ENCODE results near the gene TFPI. TPM values are rescaled to one million over a fixed set of nuclear protein-coding genes. Genes with fewer than 3 reads are reported as not detected.
A peak's percentile ranks its signal among the peaks of the same experiment; 100 is the strongest.
"Not testable (repeated sequence)": the region's sequence is repeated elsewhere in the genome, so short reads cannot be mapped to it uniquely, and the experiment has no call there.

Gene TFPI
- total and polyA plus RNA-seq, 2 experiments from 2014 or later: 6.6 to 8.8 TPM

- H3K9me3 ChIP-seq (ENCODE audit: low read depth): no peaks in the 10 kb centered on the region
- H3K27ac ChIP-seq: no peak overlapping the region
- no peak for DNase-seq (ENCODE audit: low read depth in 1 of 2, low spot score in 1 of 2)
- no peaks in the 10 kb centered on the region for H3K27me3 ChIP-seq
- no peak overlapping the region for H3K4me3 ChIP-seq
- TF ChIP-seq CTCF (IDR thresholded peaks at IDR 0.05; ENCODE audit: low read depth, low read length): no peak
- H3K36me3 ChIP-seq: no peaks in the 10 kb centered on the region
- H3K4me1 ChIP-seq (ENCODE audit: low read depth): no peaks in the 10 kb centered on the region
These were observed 21.5 kb upstream of the TFPI start for GRCh38 chr2:187575751-187576067.

GRCh38 chr2:187574969-187575750 is 20.9 kb upstream of the TFPI start:
- TF ChIP-seq CTCF (IDR thresholded peaks at IDR 0.05; ENCODE audit: low read depth, low read length): no peak
- Histone ChIP-seq H3K9me3 (ENCODE audit: low read depth) (no peaks in the 10 kb centered on the region), H3K4me1 (ENCODE audit: low read depth) (no peaks in the 10 kb centered on the region), H3K4me3 (no peak overlapping the region), H3K27me3 (no peaks in the 10 kb centered on the region), H3K36me3 (no peaks in the 10 kb centered on the region), H3K27ac (no peak overlapping the region)
- DNase-seq (ENCODE audit: low read depth in 1 of 2, low spot score in 1 of 2): peak in 1 of 2 donors; percentile 71

DNA sequence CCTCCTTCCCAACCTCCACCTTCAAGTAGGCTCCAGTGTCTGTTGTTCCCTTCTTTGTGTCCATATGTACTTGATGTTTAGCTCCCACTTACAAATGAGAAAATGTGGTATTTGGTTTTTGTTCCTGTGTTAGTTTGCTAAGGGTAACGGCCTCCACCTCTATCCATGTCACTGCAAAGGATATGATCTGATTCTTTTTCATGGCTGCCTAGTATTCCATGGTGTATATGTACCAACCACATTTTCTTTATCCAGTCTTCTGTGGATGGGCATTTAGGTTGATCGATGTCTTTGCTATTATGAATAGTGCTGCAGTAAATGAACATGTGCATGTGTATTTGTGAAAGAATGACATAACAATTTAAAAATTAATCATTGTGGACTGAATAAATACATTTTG is 19.5 kb upstream of the TFPI start:
- Histone ChIP-seq H3K4me1 (ENCODE audit: low read depth) (no peaks in the 10 kb centered on the region), H3K27me3 (no peaks in the 10 kb centered on the region), H3K4me3 (no peak overlapping the region), H3K9me3 (ENCODE audit: low read depth) (no peaks in the 10 kb centered on the region), H3K36me3 (no peaks in the 10 kb centered on the region), H3K27ac (no peak overlapping the region)
- TF ChIP-seq CTCF (IDR thresholded peaks at IDR 0.05; ENCODE audit: low read depth, low read length): no peak
- no peak for DNase-seq (ENCODE audit: low read depth in 1 of 2, low spot score in 1 of 2)

DNA sequence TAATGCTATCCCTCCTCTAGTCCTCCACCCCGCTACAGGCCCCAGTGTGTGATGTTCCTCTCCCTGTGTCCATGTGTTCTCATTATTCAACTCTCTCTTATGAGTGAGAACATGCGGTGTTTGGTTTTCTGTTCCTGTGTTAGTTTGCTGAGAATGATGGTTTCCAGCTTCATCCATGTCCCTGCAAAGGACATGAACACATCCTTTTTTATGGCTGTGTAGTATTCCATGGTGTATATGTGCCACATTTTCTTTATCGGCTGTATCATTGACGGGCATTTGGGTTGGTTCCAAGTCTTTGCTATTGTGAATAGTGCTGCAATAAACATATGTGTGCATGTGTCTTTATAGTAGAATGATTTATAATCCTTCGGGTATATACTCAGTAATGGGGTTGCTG is 17.8 kb upstream of the TFPI start:
- H3K27me3 ChIP-seq, H3K27ac ChIP-seq: not testable (repeated sequence)

GRCh38 chr2:187569571-187569970 is 15.3 kb upstream of the TFPI start:
- no peak for TF ChIP-seq CTCF (IDR thresholded peaks at IDR 0.05; ENCODE audit: low read depth, low read length)
- no peaks in the 10 kb centered on the region for H3K27me3 ChIP-seq
- DNase-seq (ENCODE audit: low read depth in 1 of 2, low spot score in 1 of 2): no peak

More for the DNA sequence above, 17.8 kb upstream of the TFPI start:
- H3K9me3 ChIP-seq (ENCODE audit: low read depth); H3K4me1 ChIP-seq (ENCODE audit: low read depth); H3K4me3 ChIP-seq; H3K36me3 ChIP-seq; DNase-seq (ENCODE audit: low read depth in 1 of 2, low spot score in 1 of 2): not testable (repeated sequence)

GRCh38 chr2:187569042-187569441 is 14.8 kb upstream of the TFPI start:
- no peak overlapping the region for H3K4me3 ChIP-seq
- TF ChIP-seq CTCF (IDR thresholded peaks at IDR 0.05; ENCODE audit: low read depth, low read length): no peak
- H3K27me3 ChIP-seq: no peaks in the 10 kb centered on the region
- DNase-seq (ENCODE audit: low read depth in 1 of 2, low spot score in 1 of 2): no peak
- H3K27ac ChIP-seq: no peak overlapping the region
- H3K9me3 ChIP-seq (ENCODE audit: low read depth): no peaks in the 10 kb centered on the region
- no peaks in the 10 kb centered on the region for H3K36me3 ChIP-seq
- H3K4me1 ChIP-seq (ENCODE audit: low read depth): no peaks in the 10 kb centered on the region

More at GRCh38 chr2:187569571-187569970, 15.3 kb upstream of the TFPI start:
- Histone ChIP-seq H3K27ac (no peak overlapping the region), H3K4me3 (no peak overlapping the region), H3K4me1 (ENCODE audit: low read depth) (no peaks in the 10 kb centered on the region), H3K9me3 (ENCODE audit: low read depth) (no peaks in the 10 kb centered on the region), H3K36me3 (no peaks in the 10 kb centered on the region)

Measured in cardiac muscle cell (in vitro differentiated cells and primary cell).